Calu3 (cell line): ENCODE results near the gene RASEF. TPM values are rescaled to one million over a fixed set of nuclear protein-coding genes. Genes with fewer than 3 reads are reported as not detected.

ENCODE experiments used
- BruUV-seq: library from RNA; stranded (reverse); fragments of 400-500 nt; replicated peaks from 2 replicates; lab custom pipeline; 2021; lab: Mats Ljungman, UMichigan
- CTCF ChIA-PET: fragments of 300-600 bp; sonication (Branson Sonifier 250); formaldehyde crosslinking; loops from one replicate; lab custom pipeline; 2022; ENCODE audit warnings: antibody characterized with exemption; lab: Charles Lee
- DNase-seq: peaks from one replicate; pipeline ENCODE4 v3.0.0; 2022
- H3K27ac Mint-ChIP-seq: one replicate; pipeline ENCODE4 v1.8.0; 2022; ENCODE audit warnings: mixed read lengths; ENCODE audit not compliant: unreplicated experiment
- H3K27me3 Mint-ChIP-seq: one replicate; pipeline ENCODE4 v1.8.0; 2022; ENCODE audit warnings: mixed read lengths; ENCODE audit not compliant: unreplicated experiment
- H3K36me3 Mint-ChIP-seq: one replicate; pipeline ENCODE4 v1.8.0; 2022; ENCODE audit warnings: mild to moderate bottlenecking, moderate library complexity, mixed read lengths; ENCODE audit not compliant: insufficient read depth, unreplicated experiment
- H3K4me1 Mint-ChIP-seq: one replicate; pipeline ENCODE4 v1.8.0; 2022; ENCODE audit warnings: mild to moderate bottlenecking, low read depth, mixed read lengths; ENCODE audit not compliant: unreplicated experiment
- H3K4me3 Mint-ChIP-seq: one replicate; pipeline ENCODE4 v1.8.0; 2022; ENCODE audit warnings: mild to moderate bottlenecking, low read depth, moderate library complexity, mixed read lengths; ENCODE audit not compliant: unreplicated experiment
- H3K9me3 Mint-ChIP-seq: one replicate; pipeline ENCODE4 v1.8.0; 2022; ENCODE audit warnings: low read depth, mixed read lengths; ENCODE audit not compliant: unreplicated experiment
- CTCF ChIP-seq: fragments of 200-600 bp; IDR thresholded peaks from one replicate; pipeline ENCODE4 v1.8.0; 2022; ENCODE audit warnings: antibody characterized with exemption; ENCODE audit not compliant: unreplicated experiment
- intact Hi-C: fragments of 100-400 bp; cut with micrococcal nuclease; formaldehyde crosslinking; loops from one replicate; pipeline ENCODE4 v1.10.0; 2022; ENCODE audit not compliant: unreplicated experiment
- total RNA-seq: library from RNA; stranded (reverse); gene quantifications from 2 replicates; pipeline ENCODE4 v1.2.3, GENCODE V29; 2022

Gene RASEF
- total RNA-seq, 1 experiment from 2014 or later, result 38.8 TPM

- H3K4me1 Mint-ChIP-seq, result peaks cover 56% of the 10 kb centered on the region
- intact Hi-C loops, result no loop called here
- H3K27me3 Mint-ChIP-seq, result no peaks in the 10 kb centered on the region
- CTCF ChIA-PET, result no interaction called here
- no peak overlapping the region for H3K27ac Mint-ChIP-seq
- H3K9me3 Mint-ChIP-seq, result no peaks in the 10 kb centered on the region
- no peak overlapping the region for H3K4me3 Mint-ChIP-seq
- DNase-seq, result no peak
- TF ChIP-seq CTCF, result no peak
- H3K36me3 Mint-ChIP-seq, result peaks cover 38% of the 10 kb centered on the region
- no TSS peak for BruUV-seq
Observed at GRCh38 chr9:83035143-83035542, 27.8 kb downstream of the RASEF start.

- H3K27ac Mint-ChIP-seq, result no peak overlapping the region
- no peak for TF ChIP-seq CTCF
- H3K4me3 Mint-ChIP-seq, result no peak overlapping the region
- intact Hi-C loops, result no loop called here
- CTCF ChIA-PET, result no interaction called here
- H3K9me3 Mint-ChIP-seq, result no peaks in the 10 kb centered on the region
- peaks cover 38% of the 10 kb centered on the region for H3K36me3 Mint-ChIP-seq
- no peaks in the 10 kb centered on the region for H3K27me3 Mint-ChIP-seq
- H3K4me1 Mint-ChIP-seq, result peaks cover 51% of the 10 kb centered on the region
- no TSS peak for BruUV-seq
- no peak for DNase-seq
Observed at GRCh38 chr9:83034587-83034986, 28.4 kb downstream of the RASEF start.

DNA sequence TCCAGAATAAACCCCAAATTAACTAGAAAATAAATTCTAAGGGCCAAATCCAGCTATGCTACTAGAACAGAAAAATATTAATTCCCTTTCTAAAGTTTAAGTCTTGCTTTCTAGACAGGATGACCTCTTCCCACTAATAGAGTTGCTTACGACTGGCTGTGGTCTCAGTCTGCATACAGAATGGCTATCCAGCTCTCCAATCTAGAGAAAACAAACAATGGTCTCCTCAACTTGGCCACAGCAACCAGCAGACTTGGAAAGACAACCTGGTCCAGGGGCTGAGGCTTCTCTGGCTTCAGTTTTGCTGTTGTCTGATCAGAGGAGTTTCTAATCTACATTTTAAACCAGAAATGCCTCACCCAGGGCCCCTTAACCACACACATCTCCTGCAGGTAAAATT lies 28.9 kb downstream of the RASEF start:
- H3K27me3 Mint-ChIP-seq, result no peaks in the 10 kb centered on the region
- no peak overlapping the region for H3K27ac Mint-ChIP-seq
- no peak overlapping the region for H3K4me3 Mint-ChIP-seq
- CTCF ChIA-PET, result no interaction called here
- H3K36me3 Mint-ChIP-seq, result peaks cover 34% of the 10 kb centered on the region
- TF ChIP-seq CTCF, result no peak
- no peaks in the 10 kb centered on the region for H3K9me3 Mint-ChIP-seq
- peaks cover 46% of the 10 kb centered on the region for H3K4me1 Mint-ChIP-seq
- DNase-seq, result no peak
- intact Hi-C loops, result no loop called here
- BruUV-seq, result no TSS peak

DNA sequence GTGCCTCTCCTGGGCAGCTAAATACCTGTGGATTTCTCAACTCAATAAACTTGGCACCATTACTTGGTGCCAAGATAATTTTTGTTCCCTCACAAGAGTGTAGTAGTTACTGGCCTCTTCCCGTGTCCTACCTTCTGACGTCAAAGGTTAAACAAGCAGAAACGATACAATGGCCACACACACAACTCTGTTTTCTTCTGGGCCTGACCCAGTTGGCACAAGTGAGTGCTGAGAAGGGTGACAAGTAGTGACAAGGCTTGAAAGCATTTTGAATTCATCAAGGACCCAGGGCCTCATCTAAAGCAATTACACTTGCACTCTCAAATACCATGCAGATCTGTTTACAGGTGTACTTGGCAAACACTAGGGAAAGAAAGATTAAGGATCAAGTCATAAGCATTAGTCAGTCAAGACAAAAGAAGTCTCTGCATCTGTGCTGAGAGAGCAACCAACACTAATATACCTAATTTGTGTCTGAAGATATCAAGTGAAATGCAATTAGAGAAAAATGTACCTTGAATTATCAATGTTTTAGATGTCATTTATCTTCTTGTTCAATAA lies 30.8 kb downstream of the RASEF start:
- intact Hi-C loops, result no loop called here
- no peaks in the 10 kb centered on the region for H3K27me3 Mint-ChIP-seq
- peaks cover 59% of the 10 kb centered on the region for H3K4me1 Mint-ChIP-seq
- peaks cover 32% of the 10 kb centered on the region for H3K36me3 Mint-ChIP-seq
- CTCF ChIA-PET, result interaction anchor here (0.5 kb wide), 1 partner anchor 45 kb away, joined by 7 read pairs; no protein-coding TSS in a partner anchor
- no peaks in the 10 kb centered on the region for H3K9me3 Mint-ChIP-seq
- DNase-seq, result peak; percentile 44
- peak overlapping the region; percentile 70 for H3K27ac Mint-ChIP-seq
- TF ChIP-seq CTCF, result no peak
- no TSS peak for BruUV-seq
- peak overlapping the region; percentile 32 for H3K4me3 Mint-ChIP-seq
